ENCODE measurements around the gene NOD1.
"Not testable (repeated sequence)": the region's sequence is repeated elsewhere in the genome, so short reads cannot be mapped to it uniquely, and the experiment has no call there.

The NOD1 gene

GRCh38 chr7:30503274-30504212 lies 25.0 kb upstream of the NOD1 start:
- no peak for DNase-seq (ENCODE audit: low read depth in 2 of 2)

- no peak for DNase-seq (ENCODE audit: low read depth in 2 of 2)
Observed at GRCh38 chr7:30502470-30503251, 24.1 kb upstream of the NOD1 start.

DNA sequence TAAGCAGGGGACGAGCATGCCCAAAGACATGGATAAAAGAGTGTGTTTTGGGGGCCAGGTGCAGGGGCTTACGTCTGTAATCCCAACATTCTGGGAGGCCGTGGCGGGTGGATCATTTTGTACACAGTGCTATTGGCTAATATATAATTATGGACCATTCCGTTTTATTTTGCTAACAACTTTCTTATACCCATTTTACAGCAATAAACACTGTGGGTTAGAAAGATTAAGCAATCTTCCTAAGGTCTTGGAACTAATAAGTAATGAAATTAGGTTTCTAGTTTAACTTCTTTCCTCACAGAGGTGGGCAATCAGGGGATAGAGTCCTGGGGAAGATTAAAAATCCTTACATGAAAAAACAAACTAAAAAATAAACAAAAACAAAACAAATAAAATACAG lies 22.7 kb upstream of the NOD1 start:
- DNase-seq (ENCODE audit: low read depth in 2 of 2), result no peak

- DNase-seq (ENCODE audit: low read depth in 2 of 2), result no peak
Observed at GRCh38 chr7:30493228-30493627, 14.6 kb upstream of the NOD1 start.

DNA sequence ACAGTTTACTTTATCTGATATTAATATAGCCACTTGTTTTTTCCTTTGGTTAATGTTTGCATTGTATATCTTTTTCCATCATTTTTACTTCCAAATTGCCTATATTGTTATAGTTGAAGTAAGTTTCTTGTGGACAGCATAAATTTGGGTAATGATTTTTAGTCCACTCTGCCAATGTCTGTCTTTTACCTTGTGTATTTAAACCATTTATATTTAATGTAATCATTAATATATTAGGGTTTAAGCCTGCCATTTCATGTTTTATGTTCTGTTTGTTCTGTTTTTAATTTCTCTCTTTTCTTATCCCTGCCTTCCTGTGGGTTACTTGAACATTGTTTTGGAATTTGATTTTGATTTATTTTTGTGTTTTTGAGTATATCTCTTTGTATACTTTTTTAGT lies 12.8 kb upstream of the NOD1 start:
- DNase-seq (ENCODE audit: low read depth in 2 of 2), result no peak

DNA sequence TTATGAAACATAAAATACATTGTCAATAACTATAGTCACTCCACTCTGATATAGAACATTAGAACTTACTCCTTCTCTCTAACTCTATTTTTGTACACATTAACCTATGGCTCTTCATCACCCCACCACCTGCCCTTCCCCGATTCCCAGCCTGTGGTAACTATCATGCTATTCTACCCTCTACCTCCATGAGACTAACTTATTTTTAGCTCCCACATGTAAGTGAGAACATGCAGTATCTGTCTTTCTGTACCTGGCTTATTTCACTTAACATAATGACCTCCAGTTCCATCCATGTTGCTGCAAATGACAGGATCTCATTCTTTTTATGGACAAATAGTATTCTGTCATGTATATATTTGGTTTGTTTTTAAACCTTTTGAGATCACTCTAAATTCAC lies 8.8 kb upstream of the NOD1 start:
- DNase-seq (ENCODE audit: low read depth in 2 of 2), result no peak

DNA sequence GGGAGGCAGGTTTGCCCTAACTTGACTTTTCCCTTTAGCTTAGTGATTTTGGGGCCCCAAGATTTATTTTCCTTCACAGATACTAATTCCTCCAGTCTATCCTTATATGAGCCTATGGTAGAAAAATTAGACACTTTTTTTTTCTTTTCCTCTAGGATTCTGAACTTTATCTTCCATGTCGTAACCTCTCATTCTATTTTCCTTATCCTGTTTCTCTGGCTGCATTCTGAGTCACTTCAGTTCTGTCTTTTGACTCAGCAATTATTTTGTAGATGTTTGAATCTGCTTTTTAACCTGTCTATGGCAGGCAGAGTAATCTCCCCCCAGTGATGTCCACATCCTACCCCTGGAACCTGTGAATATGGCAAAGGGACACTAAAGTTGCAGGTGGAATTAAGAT lies 7.1 kb upstream of the NOD1 start:
- no peak for DNase-seq (ENCODE audit: low read depth in 2 of 2)

GRCh38 chr7:30481416-30481815 lies 2.8 kb upstream of the NOD1 start:
- not testable (repeated sequence) for DNase-seq (ENCODE audit: low read depth in 2 of 2)

DNA sequence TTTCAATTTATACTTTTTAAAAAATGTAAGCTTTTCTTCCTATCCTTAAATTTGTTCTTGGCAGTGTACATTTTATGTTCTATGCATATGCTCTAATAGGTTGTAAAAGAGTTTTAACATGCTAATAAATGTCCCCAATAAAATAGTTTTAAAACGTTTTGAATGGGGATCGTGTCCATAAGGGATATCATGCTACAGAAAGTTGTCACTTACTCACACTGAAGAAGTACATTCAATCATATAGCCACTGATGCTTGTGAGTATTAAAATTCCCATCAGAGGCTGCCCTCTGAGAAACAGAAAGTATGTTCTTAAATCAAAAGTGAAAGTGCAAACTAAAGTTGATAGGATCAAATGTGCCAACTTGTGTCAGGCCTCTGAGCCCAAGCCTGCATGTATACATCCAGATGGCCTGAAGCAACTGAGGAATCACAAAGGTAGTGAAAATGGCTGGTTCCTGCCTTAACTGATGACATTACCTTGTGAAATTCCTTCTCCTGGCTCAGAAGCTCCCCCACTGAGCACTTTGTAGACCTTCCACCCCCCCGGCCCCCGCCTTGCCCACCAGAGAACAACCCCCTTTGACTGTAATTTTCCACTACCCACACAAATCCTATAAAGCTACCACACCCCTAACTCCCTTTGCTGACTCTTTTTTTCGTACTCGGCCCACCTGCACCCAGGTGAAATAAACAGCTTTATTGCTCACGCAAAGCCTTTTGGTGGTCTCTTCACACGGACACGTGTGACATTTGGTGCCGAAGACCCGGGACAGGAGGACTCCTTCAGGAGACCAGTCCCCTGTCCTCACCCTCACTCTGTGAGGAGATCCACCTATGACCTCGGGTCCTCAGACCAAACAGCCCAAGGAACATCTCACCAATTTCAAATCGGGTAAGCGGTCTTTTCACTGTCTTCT lies 877 bp upstream of the NOD1 start:
- no peak for DNase-seq (ENCODE audit: low read depth in 2 of 2)

- no peak for DNase-seq (ENCODE audit: low read depth in 2 of 2)
Observed at GRCh38 chr7:30476459-30477145, 2.0 kb downstream of the NOD1 start.

DNA sequence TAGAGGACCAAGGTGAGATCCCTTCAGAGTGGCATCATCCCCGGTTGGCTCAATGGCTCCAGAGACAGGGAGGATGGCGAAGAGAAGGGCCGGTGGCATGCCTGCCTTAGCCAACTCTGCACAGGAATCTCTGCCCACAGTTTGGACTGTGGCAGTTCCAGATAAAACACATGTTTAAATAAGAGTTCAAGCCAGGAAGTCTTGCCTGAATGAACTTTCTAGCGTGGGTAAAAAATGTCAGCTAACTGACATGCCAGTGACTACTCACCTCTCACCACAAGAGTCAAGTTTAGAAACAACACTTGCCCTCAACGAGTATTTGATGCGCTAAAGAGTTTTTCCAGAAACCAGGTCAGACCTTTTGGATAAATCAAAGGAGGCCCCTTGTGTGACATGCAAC lies 3.0 kb downstream of the NOD1 start:
- no peak for DNase-seq (ENCODE audit: low read depth in 2 of 2)

DNA sequence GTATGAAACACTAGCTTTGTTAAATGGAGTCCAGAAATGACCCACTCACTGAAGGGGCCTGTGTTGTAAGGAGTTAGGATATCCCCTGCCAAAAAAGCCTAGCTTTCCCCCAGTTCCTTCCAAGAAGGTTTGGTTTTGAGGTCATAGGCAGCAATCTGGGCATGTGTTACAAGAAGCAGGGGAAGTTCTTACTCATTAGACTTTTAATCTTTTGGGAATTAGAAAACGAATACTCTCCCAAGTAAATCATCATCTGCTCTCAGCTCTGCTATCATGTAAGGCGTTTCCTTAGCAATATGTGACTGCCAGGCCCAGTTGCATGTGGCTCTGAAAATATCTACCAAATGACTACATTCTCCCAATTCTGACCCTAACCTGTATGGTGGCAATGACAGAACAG lies 3.7 kb downstream of the NOD1 start:
- no peak for DNase-seq (ENCODE audit: low read depth in 2 of 2)

- no peak for DNase-seq (ENCODE audit: low read depth in 2 of 2)
Observed at GRCh38 chr7:30474485-30474884, 4.1 kb downstream of the NOD1 start.

GRCh38 chr7:30473903-30474302 lies 4.7 kb downstream of the NOD1 start:
- DNase-seq (ENCODE audit: low read depth in 2 of 2), result no peak

- DNase-seq (ENCODE audit: low read depth in 2 of 2), result no peak
Observed at GRCh38 chr7:30472784-30473775, 5.5 kb downstream of the NOD1 start.

- DNase-seq (ENCODE audit: low read depth in 2 of 2), result no peak
Observed at GRCh38 chr7:30472081-30472783, 6.4 kb downstream of the NOD1 start.

GRCh38 chr7:30471205-30471604 lies 7.4 kb downstream of the NOD1 start:
- DNase-seq (ENCODE audit: low read depth in 2 of 2), result no peak

- DNase-seq (ENCODE audit: low read depth in 2 of 2), result no peak
Observed at GRCh38 chr7:30470771-30471170, 7.8 kb downstream of the NOD1 start.

GRCh38 chr7:30470163-30470770 lies 8.3 kb downstream of the NOD1 start:
- no peak for DNase-seq (ENCODE audit: low read depth in 2 of 2)

Data from activated CD8-positive, alpha-beta memory T cell treated with anti-CD3 and anti-CD28 coated beads for 4 hours (primary cell).